H1 (cell line): ENCODE data around the gene FRMD6. TPM values are rescaled to one million over a fixed set of nuclear protein-coding genes. Genes with fewer than 3 reads are reported as not detected.
"Not testable (repeated sequence)": the region's sequence is repeated elsewhere in the genome, so short reads cannot be mapped to it uniquely, and the experiment has no call there.

Experiments
- CTCF ChIA-PET: fragments of 300-600 bp; sonication (Branson Sonifier 250); formaldehyde crosslinking; loops from one replicate; lab custom pipeline; 2021; ENCODE audit not compliant: partially characterized antibody; lab: Charles Lee
- POLR2A ChIA-PET: fragments of 300-600 bp; sonication (Branson Sonifier 250); formaldehyde crosslinking; loops from one replicate; lab custom pipeline; 2021; ENCODE audit warnings: inconsistent platforms; ENCODE audit not compliant: partially characterized antibody; lab: Charles Lee
- DNase-seq, 2 experiments: peaks; one replicate each; pipeline versions ENCODE4 v3.0.0 to v3.0.0-alpha.2; 2010 to 2022; ENCODE audit warnings: low spot score in 2 of 2, low read depth in 1 of 2, mixed read lengths in 1 of 2
- FAIRE-seq: peaks from 2 replicates; lab custom pipeline; 2011; peaks lifted over from hg19 to GRCh38; lab: Jason Lieb, UNC
- H2AFZ ChIP-seq: 2 replicates; pipeline ENCODE4 v1.8.1; 2012; ENCODE audit warnings: low read length, inconsistent platforms
- H2AK5ac ChIP-seq: 2 replicates; pipeline ENCODE4 v1.6.1; 2013; ENCODE audit warnings: low read depth, low read length
- H2BK120ac ChIP-seq: replicated peaks from 2 replicates; pipeline ENCODE3; 2013; ENCODE audit warnings: low read depth, low read length, inconsistent platforms
- H2BK12ac ChIP-seq: 2 replicates; pipeline ENCODE4 v1.6.1; 2013; ENCODE audit warnings: low read depth, low read length
- H2BK15ac ChIP-seq: 2 replicates; pipeline ENCODE4 v1.6.1; 2013; ENCODE audit warnings: low read length
- H2BK20ac ChIP-seq: 2 replicates; pipeline ENCODE4 v1.6.1; 2013; ENCODE audit warnings: low read length
- H2BK5ac ChIP-seq: 2 replicates; pipeline ENCODE4 v1.6.1; 2013; ENCODE audit warnings: low read depth, low read length
- H3K14ac ChIP-seq: 2 replicates; pipeline ENCODE4 v1.6.1; 2013; ENCODE audit warnings: inconsistent platforms; ENCODE audit not compliant: insufficient read length
- H3K18ac ChIP-seq: 2 replicates; pipeline ENCODE4 v1.6.1; 2013; ENCODE audit warnings: low read length; ENCODE audit errors: extremely low read depth
- H3K23ac ChIP-seq: 2 replicates; pipeline ENCODE4 v1.6.1; 2013; ENCODE audit warnings: inconsistent platforms; ENCODE audit not compliant: insufficient read length
- H3K23me2 ChIP-seq: 2 replicates; pipeline ENCODE4 v1.6.1; 2013; ENCODE audit warnings: low read depth, low read length
- H3K27ac ChIP-seq: 2 replicates; pipeline ENCODE4 v1.6.1; 2011; ENCODE audit warnings: low read depth, low read length, inconsistent platforms
- H3K27me3 ChIP-seq, 4 experiments: replicated peaks in 1 of 4; 1 replicate in 1 of 4; 2 replicates in 3 of 4; pipeline versions ENCODE4 v1.6.1 to v1.8.1; 2011 to 2013; ENCODE audit warnings: low read length in 3 of 4, mild to moderate bottlenecking in 3 of 4, inconsistent platforms in 2 of 4, mixed read lengths in 2 of 4, moderate library complexity in 1 of 4; ENCODE audit not compliant: control insufficient read depth in 3 of 4, insufficient read depth in 3 of 4; ENCODE audit errors: extremely low read depth in 1 of 4
- H3K36me3 ChIP-seq, 4 experiments: 2 replicates each; pipeline versions ENCODE4 v1.6.1 to v1.8.1; 2011 to 2013; ENCODE audit warnings: mild to moderate bottlenecking in 4 of 4, low read length in 3 of 4, moderate library complexity in 2 of 4, control low read depth in 1 of 4, inconsistent platforms in 1 of 4; ENCODE audit not compliant: insufficient read depth in 4 of 4, control insufficient read depth in 2 of 4
- H3K4ac ChIP-seq: replicated peaks from 2 replicates; pipeline ENCODE3; 2013; ENCODE audit warnings: low read length, low read depth, mixed read lengths, inconsistent platforms; ENCODE audit not compliant: insufficient read length
- H3K4me1 ChIP-seq, 4 experiments: replicated peaks in 1 of 4; 1 replicate in 1 of 4; 2 replicates in 3 of 4; pipeline versions ENCODE4 v1.6.1 to v1.8.1; 2011 to 2013; ENCODE audit warnings: low read length in 3 of 4, inconsistent platforms in 2 of 4, mixed read lengths in 1 of 4; ENCODE audit not compliant: insufficient read depth in 4 of 4, control insufficient read depth in 3 of 4
- H3K4me2 ChIP-seq, 2 experiments: 2 replicates each; pipeline versions ENCODE4 v1.6.1 to v1.8.1; 2011 to 2013; ENCODE audit warnings: low read depth in 2 of 2, low read length in 2 of 2, control low read depth in 1 of 2, inconsistent platforms in 1 of 2, mild to moderate bottlenecking in 1 of 2; ENCODE audit not compliant: insufficient read depth in 1 of 2
- H3K4me3 ChIP-seq, 4 experiments: fragments of 200-600, 300-600 bp in 1 of 4; sonication (generic), shearing (Covaris generic), sonication (Bioruptor Twin) in 1 of 4; 2 replicates each; pipeline versions ENCODE4 v1.5.1 to v1.8.1; 2011 to 2016; ENCODE audit warnings: low read length in 4 of 4, low read depth in 3 of 4, control low read depth in 2 of 4, inconsistent platforms in 2 of 4, mild to moderate bottlenecking in 2 of 4, mixed read lengths in 1 of 4, moderate library complexity in 1 of 4; ENCODE audit not compliant: insufficient read depth in 2 of 4; ENCODE audit errors: extremely low read depth in 1 of 4
- H3K56ac ChIP-seq: replicated peaks from 2 replicates; pipeline ENCODE3; 2013; ENCODE audit warnings: low read depth, mild to moderate bottlenecking, mixed read lengths, low read length, inconsistent platforms; ENCODE audit not compliant: insufficient read length
- H3K79me1 ChIP-seq: 2 replicates; pipeline ENCODE4 v1.6.1; 2013; ENCODE audit warnings: low read depth, low read length, control low read depth
- H3K79me2 ChIP-seq, 2 experiments: 2 replicates each; pipeline versions ENCODE4 v1.6.1 to v1.8.1; 2012 to 2013; ENCODE audit warnings: low read length in 2 of 2, mild to moderate bottlenecking in 2 of 2, inconsistent platforms in 1 of 2; ENCODE audit not compliant: insufficient read depth in 2 of 2, control insufficient read depth in 1 of 2
- H3K9ac ChIP-seq, 4 experiments: replicated peaks in 1 of 4; 1 replicate in 1 of 4; 2 replicates in 3 of 4; pipeline versions ENCODE4 v1.6.1 to v1.8.1; 2011 to 2013; ENCODE audit warnings: low read depth in 3 of 4, low read length in 3 of 4, control low read depth in 2 of 4, mild to moderate bottlenecking in 2 of 4, moderate library complexity in 2 of 4, inconsistent platforms in 1 of 4; ENCODE audit errors: extremely low read depth in 1 of 4
- H3K9me3 ChIP-seq, 2 experiments: 2 replicates each; pipeline versions ENCODE4 v1.6.1 to v1.8.1; 2012 to 2013; ENCODE audit warnings: mild to moderate bottlenecking in 2 of 2, moderate library complexity in 2 of 2, control low read depth in 1 of 2, inconsistent platforms in 1 of 2, low read depth in 1 of 2, low read length in 1 of 2, mixed read lengths in 1 of 2; ENCODE audit not compliant: insufficient read depth in 2 of 2
- H4K20me1 ChIP-seq, 2 experiments: replicated peaks in 1 of 2; 2 replicates each; pipeline versions ENCODE3 to v1.8.1; 2011 to 2013; ENCODE audit warnings: inconsistent platforms in 2 of 2, low read length in 2 of 2, mild to moderate bottlenecking in 1 of 2; ENCODE audit not compliant: insufficient read depth in 2 of 2, control insufficient read depth in 1 of 2
- H4K5ac ChIP-seq: 2 replicates; pipeline ENCODE4 v1.6.1; 2013; ENCODE audit warnings: low read length, low read depth, mixed read lengths, inconsistent platforms; ENCODE audit not compliant: insufficient read length
- H4K8ac ChIP-seq: 2 replicates; pipeline ENCODE4 v1.8.0; 2013; ENCODE audit warnings: mild to moderate bottlenecking, moderate library complexity, low read length, inconsistent platforms; ENCODE audit not compliant: insufficient read depth; ENCODE audit errors: extremely low read depth
- H4K91ac ChIP-seq: replicated peaks from 2 replicates; pipeline ENCODE3; 2013; ENCODE audit warnings: low read length, mixed read lengths, inconsistent platforms; ENCODE audit not compliant: insufficient read length
- WGBS, 2 experiments: shearing (Covaris generic) in 1 of 2; methylation state at CpG; one replicate each; pipeline versions ENCODE4 v1.1.6 to v1.1.7; 2013 to 2015; ENCODE audit warnings: low lambda C conversion rate in 2 of 2, mixed read lengths in 2 of 2, inconsistent platforms in 1 of 2, low coverage in 1 of 2, missing lambda C conversion rate in 1 of 2; ENCODE audit not compliant: insufficient replicate concordance in 2 of 2, insufficient coverage in 1 of 2, insufficient read length in 1 of 2; ENCODE audit errors: extremely low coverage in 1 of 2, missing lambda C conversion rate in 1 of 2; 5-methylcytosine and 5-hydroxymethylcytosine counted together
- polyA plus RNA-seq, 7 experiments: library from polyadenylated mRNA; depleted of rRNA in 3 of 7; stranded (reverse) in 5 of 7; unstranded in 2 of 7; fragments of >200 nt in 5 of 7; fragments of 200-250 nt in 2 of 7; gene quantifications; 1 replicate in 5 of 7; 2 replicates in 1 of 7; 4 replicates in 1 of 7; pipeline versions ENCODE4 v1.2.1 to v1.2.3, GENCODE V29; 2011 to 2013; ENCODE audit warnings: missing spikeins in 2 of 7, mixed read lengths in 2 of 7
- total RNA-seq: library from RNA; stranded (reverse); fragmentation: NEBNext Ultra II Directional; extraction: Animal tissue kit (Norgen Biotek cat#: 25700); gene quantifications from 2 replicates; pipeline ENCODE4 v1.2.1, GENCODE V29; 2021

FRMD6 gene
- total and polyA plus RNA-seq, 2 of the 8 experiments (the other 6 are each of a cell fraction or from before 2014, with no cell fraction given) = 5.4 to 23.7 TPM

- 78% methylated on average over 8 of the region's 8 CpGs; no CpG with 5 or more reads in 1 of the 2 experiments for WGBS, 2 experiments
- H3K18ac ChIP-seq, H3K23ac ChIP-seq, H2AK5ac ChIP-seq, H4K91ac ChIP-seq, H3K27me3 ChIP-seq, H3K14ac ChIP-seq, H4K5ac ChIP-seq, H3K9me3 ChIP-seq, H3K79me1 ChIP-seq, H3K23me2 ChIP-seq, H4K8ac ChIP-seq, FAIRE-seq, H3K56ac ChIP-seq, H2BK5ac ChIP-seq, H2BK20ac ChIP-seq, H3K4me1 ChIP-seq, H4K20me1 ChIP-seq, DNase-seq, H3K4ac ChIP-seq, H3K27ac ChIP-seq, POLR2A ChIA-PET, H2BK15ac ChIP-seq, H3K79me2 ChIP-seq, H3K9ac ChIP-seq, H2AFZ ChIP-seq, H3K4me3 ChIP-seq, H3K4me2 ChIP-seq, H2BK120ac ChIP-seq, H3K36me3 ChIP-seq: not testable (repeated sequence)
- CTCF ChIA-PET = interaction anchor here (1.1 to 3.4 kb wide), 2 partner anchors 9 to 11 kb away, joined by 3 to 18 read pairs; no protein-coding TSS in a partner anchor
- 0 out of 2 replicates have a peak overlapping the region, but pooled peaks have one; percentile 39 for H2BK12ac ChIP-seq
These were observed 114.9 kb downstream of the FRMD6 start for GRCh38 chr14:51766586-51766985.

- H3K4me1 ChIP-seq, H3K23ac ChIP-seq, FAIRE-seq, H3K9ac ChIP-seq, H2AK5ac ChIP-seq, H4K91ac ChIP-seq, POLR2A ChIA-PET, H2BK5ac ChIP-seq, H3K27me3 ChIP-seq, H3K23me2 ChIP-seq, H3K18ac ChIP-seq, H3K79me1 ChIP-seq, CTCF ChIA-PET, H3K14ac ChIP-seq, H3K27ac ChIP-seq, H4K8ac ChIP-seq, H2AFZ ChIP-seq, H3K56ac ChIP-seq, DNase-seq, H2BK12ac ChIP-seq, H4K5ac ChIP-seq, H2BK120ac ChIP-seq, H3K79me2 ChIP-seq, H3K4ac ChIP-seq, H3K4me2 ChIP-seq, H3K4me3 ChIP-seq, H2BK15ac ChIP-seq, H4K20me1 ChIP-seq, H3K36me3 ChIP-seq, H3K9me3 ChIP-seq, H2BK20ac ChIP-seq: not testable (repeated sequence)
- WGBS, 2 experiments = 92% methylated on average over 7 of the region's 7 CpGs; no CpG with 5 or more reads in 1 of the 2 experiments
These were observed 117.6 kb downstream of the FRMD6 start for GRCh38 chr14:51769261-51769660.
